Endothelial cell (in vitro differentiated cells): ENCODE data around the gene FAM241A. TPM values are rescaled to one million over a fixed set of nuclear protein-coding genes. Genes with fewer than 3 reads are reported as not detected.

Experiments
- DNase-seq: peaks from one replicate; pipeline ENCODE4 v3.0.0; 2021; ENCODE audit warnings: low spot score
- H3K27ac Mint-ChIP-seq: one replicate; pipeline ENCODE4 v1.8.0; 2021; ENCODE audit warnings: mixed read lengths, inconsistent platforms; ENCODE audit not compliant: unreplicated experiment
- H3K27me3 Mint-ChIP-seq: one replicate; pipeline ENCODE4 v1.8.0; 2021; ENCODE audit warnings: mild to moderate bottlenecking, moderate library complexity, mixed read lengths, inconsistent platforms; ENCODE audit not compliant: unreplicated experiment
- H3K36me3 Mint-ChIP-seq: one replicate; pipeline ENCODE4 v1.8.0; 2021; ENCODE audit warnings: mild to moderate bottlenecking, low read depth, mixed read lengths, inconsistent platforms; ENCODE audit not compliant: unreplicated experiment
- H3K4me1 Mint-ChIP-seq: one replicate; pipeline ENCODE4 v1.8.0; 2021; ENCODE audit warnings: mild to moderate bottlenecking, mixed read lengths, inconsistent platforms; ENCODE audit not compliant: unreplicated experiment
- H3K4me3 Mint-ChIP-seq: one replicate; pipeline ENCODE4 v1.8.0; 2021; ENCODE audit warnings: mild to moderate bottlenecking, mixed read lengths, inconsistent platforms; ENCODE audit not compliant: unreplicated experiment
- H3K9me3 Mint-ChIP-seq: one replicate; pipeline ENCODE4 v1.8.0; 2021; ENCODE audit warnings: mixed read lengths, inconsistent platforms; ENCODE audit not compliant: unreplicated experiment
- total RNA-seq: library from RNA; stranded (reverse); fragmentation: NEBNext Ultra II Directional; extraction: Animal tissue kit (Norgen Biotek cat#: 25700); gene quantifications from one replicate; pipeline ENCODE4 v1.2.1, GENCODE V29; 2021; ENCODE audit not compliant: unreplicated experiment
- TF ChIP-seq, protein P1 (sequence below): fragments of 200-600 bp; sonication (generic); IDR thresholded peaks from one replicate; pipeline ENCODE4 v1.5.0; 2021; ENCODE audit warnings: antibody characterized with exemption; ENCODE audit not compliant: unreplicated experiment

Gene FAM241A
- total RNA-seq, 1 donor from 2014 or later = 15.6 TPM

DNA sequence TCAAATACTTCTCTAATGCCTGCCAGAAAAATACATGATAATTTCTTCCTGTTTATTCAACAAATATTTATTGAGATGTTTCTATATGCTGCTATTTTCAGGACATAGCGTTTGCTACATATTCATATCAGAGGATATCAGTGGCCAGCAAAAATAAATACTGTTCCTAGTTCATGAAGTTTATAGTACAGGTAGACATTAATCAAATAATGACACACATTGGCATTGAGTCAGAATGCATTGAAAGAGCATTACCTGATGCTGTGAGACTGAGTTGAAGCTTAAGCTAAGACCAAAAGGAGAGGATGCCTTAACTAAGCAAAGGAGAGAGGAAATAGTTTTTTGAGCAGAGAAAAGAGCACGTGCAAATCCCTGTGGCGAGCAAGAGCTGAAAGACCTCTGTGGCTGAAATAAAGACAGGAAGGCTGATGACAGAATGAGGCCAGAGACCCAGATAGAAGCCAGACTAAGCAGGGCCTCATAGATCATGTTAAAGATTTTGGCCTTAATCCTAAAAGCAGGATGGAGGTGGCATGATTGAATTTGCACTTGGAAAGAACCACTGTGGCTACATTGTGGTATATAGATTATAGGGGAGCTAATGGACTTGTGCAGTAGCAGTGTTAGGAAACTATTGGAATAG, 36.2 kb downstream of the FAM241A start:
- Mint-ChIP-seq H3K9me3 (no peaks in the 10 kb centered on the region), H3K27me3 (no peaks in the 10 kb centered on the region), H3K36me3 (peaks cover 26% of the 10 kb centered on the region), H3K4me3 (no peak overlapping the region), H3K4me1 (peaks cover 22% of the 10 kb centered on the region), H3K27ac (no peak overlapping the region)
- TF ChIP-seq, protein P1, sequence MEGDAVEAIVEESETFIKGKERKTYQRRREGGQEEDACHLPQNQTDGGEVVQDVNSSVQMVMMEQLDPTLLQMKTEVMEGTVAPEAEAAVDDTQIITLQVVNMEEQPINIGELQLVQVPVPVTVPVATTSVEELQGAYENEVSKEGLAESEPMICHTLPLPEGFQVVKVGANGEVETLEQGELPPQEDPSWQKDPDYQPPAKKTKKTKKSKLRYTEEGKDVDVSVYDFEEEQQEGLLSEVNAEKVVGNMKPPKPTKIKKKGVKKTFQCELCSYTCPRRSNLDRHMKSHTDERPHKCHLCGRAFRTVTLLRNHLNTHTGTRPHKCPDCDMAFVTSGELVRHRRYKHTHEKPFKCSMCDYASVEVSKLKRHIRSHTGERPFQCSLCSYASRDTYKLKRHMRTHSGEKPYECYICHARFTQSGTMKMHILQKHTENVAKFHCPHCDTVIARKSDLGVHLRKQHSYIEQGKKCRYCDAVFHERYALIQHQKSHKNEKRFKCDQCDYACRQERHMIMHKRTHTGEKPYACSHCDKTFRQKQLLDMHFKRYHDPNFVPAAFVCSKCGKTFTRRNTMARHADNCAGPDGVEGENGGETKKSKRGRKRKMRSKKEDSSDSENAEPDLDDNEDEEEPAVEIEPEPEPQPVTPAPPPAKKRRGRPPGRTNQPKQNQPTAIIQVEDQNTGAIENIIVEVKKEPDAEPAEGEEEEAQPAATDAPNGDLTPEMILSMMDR = no peak
- no peak for DNase-seq

- H3K27ac Mint-ChIP-seq = no peak overlapping the region
- H3K27me3 Mint-ChIP-seq = no peaks in the 10 kb centered on the region
- H3K9me3 Mint-ChIP-seq = no peaks in the 10 kb centered on the region
- TF ChIP-seq, protein P1 = no peak
- H3K36me3 Mint-ChIP-seq = peaks cover 26% of the 10 kb centered on the region
- DNase-seq = no peak
- H3K4me1 Mint-ChIP-seq = peaks cover 22% of the 10 kb centered on the region
- H3K4me3 Mint-ChIP-seq = no peak overlapping the region
Observed at GRCh38 chr4:112182604-112183003, 37.4 kb downstream of the FAM241A start.

DNA sequence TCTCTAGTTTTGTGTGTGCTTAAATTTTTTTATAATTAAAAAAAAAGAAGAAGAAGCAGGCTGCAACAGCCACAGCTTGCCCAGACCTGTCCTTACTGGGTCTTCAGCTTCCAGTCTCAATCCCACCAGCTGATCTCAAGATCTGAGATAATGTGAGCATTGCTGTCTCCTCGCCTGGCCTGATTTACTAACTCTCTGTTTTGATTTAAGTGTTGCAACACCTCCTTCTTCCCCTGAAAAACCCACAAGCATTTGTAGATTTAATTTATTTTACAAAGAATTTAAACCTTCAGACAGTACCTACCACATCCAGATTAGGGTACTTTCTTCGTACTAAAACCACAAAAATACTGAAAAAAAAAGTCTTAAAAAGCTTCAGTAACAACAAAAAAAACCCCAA, 38.0 kb downstream of the FAM241A start:
- H3K36me3 Mint-ChIP-seq = peaks cover 30% of the 10 kb centered on the region
- DNase-seq = no peak
- peaks cover 22% of the 10 kb centered on the region for H3K4me1 Mint-ChIP-seq
- H3K27ac Mint-ChIP-seq = no peak overlapping the region
- TF ChIP-seq, protein P1 = no peak
- no peaks in the 10 kb centered on the region for H3K9me3 Mint-ChIP-seq
- no peaks in the 10 kb centered on the region for H3K27me3 Mint-ChIP-seq
- H3K4me3 Mint-ChIP-seq = no peak overlapping the region

DNA sequence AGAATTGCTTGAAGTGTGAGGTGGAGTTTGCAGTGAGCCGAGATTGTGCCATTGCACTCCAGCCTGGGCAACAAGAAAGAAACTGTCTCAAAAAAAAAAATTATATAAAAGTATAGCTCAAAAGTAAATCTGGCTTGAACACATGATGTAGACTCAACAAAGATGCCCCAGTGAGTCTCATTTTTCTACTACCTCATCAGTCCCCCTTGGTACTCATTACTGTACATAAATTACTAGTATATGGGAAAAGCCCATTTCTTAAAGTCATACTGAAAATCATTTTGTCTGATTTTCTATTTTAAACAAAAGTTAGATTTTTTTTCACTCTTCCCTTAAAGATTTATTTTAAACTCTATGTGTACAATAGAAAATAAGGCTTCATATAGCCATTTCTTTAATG, 39.2 kb downstream of the FAM241A start:
- TF ChIP-seq, protein P1 = no peak
- H3K9me3 Mint-ChIP-seq = no peaks in the 10 kb centered on the region
- DNase-seq = no peak
- H3K27me3 Mint-ChIP-seq = no peaks in the 10 kb centered on the region
- peaks cover 30% of the 10 kb centered on the region for H3K36me3 Mint-ChIP-seq
- H3K4me1 Mint-ChIP-seq = peaks cover 22% of the 10 kb centered on the region
- no peak overlapping the region for H3K27ac Mint-ChIP-seq
- no peak overlapping the region for H3K4me3 Mint-ChIP-seq

GRCh38 chr4:112185334-112185733, 40.1 kb downstream of the FAM241A start:
- Mint-ChIP-seq H3K27ac (no peak overlapping the region), H3K27me3 (no peaks in the 10 kb centered on the region), H3K4me1 (peaks cover 22% of the 10 kb centered on the region), H3K9me3 (no peaks in the 10 kb centered on the region), H3K4me3 (no peak overlapping the region), H3K36me3 (peaks cover 37% of the 10 kb centered on the region)
- TF ChIP-seq, protein P1 = no peak
- no peak for DNase-seq
